K562 (cell line): ENCODE measurements around the gene CERCAM. TPM values are rescaled to one million over a fixed set of nuclear protein-coding genes. Genes with fewer than 3 reads are reported as not detected.

Experiments
- ATAC-seq: fragments of 200-7000 bp; cut with Tn5 transposase; 3 replicates; pipeline ENCODE4 v1.9.1; 2020; ENCODE audit warnings: moderate library complexity
- BruUV-seq: library from RNA; stranded (reverse); fragments of 400-500 nt; replicated peaks from 2 replicates; lab custom pipeline; 2021; lab: Mats Ljungman, UMichigan
- CTCF ChIA-PET: fragments of 300-600 bp; formaldehyde crosslinking; extraction: SDS; loops from one replicate; lab custom pipeline; 2021; ENCODE audit warnings: low intra/inter-chr PET ratio; lab: Yijun Ruan, JAX
- POLR2A ChIA-PET: fragments of 300-600, 350-650 bp; sonication (Branson Sonifier 250); formaldehyde crosslinking; extraction: SDS; loops from one replicate; lab custom pipeline; 2021; ENCODE audit warnings: antibody characterized with exemption, inconsistent platforms; lab: Yijun Ruan, JAX
- DNase-seq, 4 experiments: peaks; one replicate each; pipeline versions ENCODE4 v3.0.0 to v3.0.0-alpha.2; 2011 to 2018; ENCODE audit warnings: low spot score in 3 of 4, mixed read lengths in 3 of 4; ENCODE audit errors: extremely low read depth in 1 of 4
- FAIRE-seq: peaks from 2 replicates; lab custom pipeline; 2011; peaks lifted over from hg19 to GRCh38; lab: Jason Lieb, UNC
- H2AFZ ChIP-seq: 2 replicates; pipeline ENCODE4 v1.6.0; 2011; ENCODE audit warnings: low read depth, low read length, control low read depth, inconsistent platforms
- H3K27ac ChIP-seq: fragments of 200-600 bp; 3 replicates; pipeline ENCODE4 v1.8.0; 2011; ENCODE audit warnings: low read depth, mild to moderate bottlenecking, control low read depth, inconsistent platforms, low read length, moderate library complexity, mixed read lengths; ENCODE audit errors: extremely low read depth
- H3K27me3 ChIP-seq, 2 experiments: fragments of 300-600 bp in 1 of 2; 2 replicates in 1 of 2; 3 replicates in 1 of 2; pipeline versions ENCODE4 v1.6.0 to v1.8.0; 2011; ENCODE audit warnings: inconsistent platforms in 2 of 2, low read length in 2 of 2, mild to moderate bottlenecking in 1 of 2, mixed read lengths in 1 of 2, moderate library complexity in 1 of 2; ENCODE audit not compliant: control insufficient read depth in 2 of 2, insufficient read depth in 2 of 2
- H3K36me3 ChIP-seq: fragments of 300-600 bp; 3 replicates; pipeline ENCODE4 v1.8.0; 2011; ENCODE audit warnings: mild to moderate bottlenecking, low read length, inconsistent platforms; ENCODE audit not compliant: control insufficient read depth, insufficient read depth
- H3K4me1 ChIP-seq, 2 experiments: fragments of 200-600 bp in 1 of 2; replicated peaks in 1 of 2; 2 replicates in 1 of 2; 3 replicates in 1 of 2; pipeline versions ENCODE4 v1.5.1 to v1.8.0; 2011; ENCODE audit warnings: inconsistent platforms in 2 of 2, low read length in 2 of 2, mild to moderate bottlenecking in 1 of 2, mixed read lengths in 1 of 2, moderate library complexity in 1 of 2; ENCODE audit not compliant: control insufficient read depth in 2 of 2, insufficient read depth in 2 of 2
- H3K4me2 ChIP-seq: 2 replicates; pipeline ENCODE4 v1.6.1; 2011; ENCODE audit warnings: low read length, control low read depth, inconsistent platforms, mixed read lengths; ENCODE audit not compliant: insufficient read depth
- H3K4me3 ChIP-seq: fragments of 200-600 bp; sonication (generic), shearing (Covaris generic); 2 replicates; pipeline ENCODE4 v1.5.1; 2016; ENCODE audit warnings: control low read depth, inconsistent platforms
- H3K79me2 ChIP-seq: fragments of 200-600 bp; 3 replicates; pipeline ENCODE4 v1.8.0; 2011; ENCODE audit warnings: low read length, inconsistent platforms; ENCODE audit not compliant: control insufficient read depth, insufficient read depth
- H3K9ac ChIP-seq, 2 experiments: 2 replicates each; pipeline versions ENCODE4 v1.6.0 to v1.6.1; 2011; ENCODE audit warnings: low read depth in 2 of 2, low read length in 2 of 2, control low read depth in 1 of 2, inconsistent platforms in 1 of 2, mild to moderate bottlenecking in 1 of 2, mixed read lengths in 1 of 2; ENCODE audit not compliant: insufficient read depth in 1 of 2
- H3K9me1 ChIP-seq: one replicate; pipeline ENCODE4 v1.6.0; 2011; ENCODE audit warnings: inconsistent platforms, mild to moderate bottlenecking, low read length, moderate library complexity; ENCODE audit not compliant: control insufficient read depth, insufficient read depth
- H3K9me3 ChIP-seq: replicated peaks from 2 replicates; pipeline ENCODE4 v1.5.1; 2011; ENCODE audit warnings: low read depth, low read length, inconsistent platforms; ENCODE audit not compliant: control insufficient read depth, insufficient read depth
- H4K20me1 ChIP-seq: replicated peaks from 2 replicates; pipeline ENCODE4 v1.6.1; 2011; ENCODE audit warnings: low read length, inconsistent platforms, mixed read lengths; ENCODE audit not compliant: control insufficient read depth, insufficient read depth
- BCLAF1 ChIP-seq, 2 experiments: fragments of 450-650 bp in 1 of 2; IDR thresholded peaks; 2 replicates each; pipeline ENCODE4 v1.6.1; 2011 to 2017; ENCODE audit warnings: low read depth in 2 of 2, antibody characterized with exemption in 1 of 2, borderline replicate concordance in 1 of 2, low read length in 1 of 2, mild to moderate bottlenecking in 1 of 2, mixed read lengths in 1 of 2; ENCODE audit not compliant: control insufficient read depth in 1 of 2
- CBX1 ChIP-seq: sonication (generic); IDR thresholded peaks from 2 replicates; pipeline ENCODE4 v1.6.1; 2016; ENCODE audit warnings: antibody characterized with exemption, low read depth, mild to moderate bottlenecking
- EGR1 ChIP-seq: fragments of 450-650 bp; conservative IDR thresholded peaks from 2 replicates; pipeline ENCODE4 v1.6.1; 2017; ENCODE audit warnings: mild to moderate bottlenecking
- NBN ChIP-seq: fragments of 450-650 bp; IDR thresholded peaks from 2 replicates; pipeline ENCODE4 v1.6.1; 2016; ENCODE audit warnings: low read depth, mild to moderate bottlenecking
- PHF21A ChIP-seq: fragments of 450-650 bp; IDR thresholded peaks from 2 replicates; pipeline ENCODE4 v1.6.1; 2017; ENCODE audit warnings: low read depth, borderline replicate concordance
- SREBF1 ChIP-seq: fragments of 150-350 bp; IDR thresholded peaks from 2 replicates; pipeline ENCODE4 v1.6.1; 2014; ENCODE audit warnings: antibody characterized with exemption, low read depth, low read length, borderline replicate concordance
- USF1 ChIP-seq: sonication (generic); formaldehyde crosslinking; IDR thresholded peaks from 2 replicates; pipeline ENCODE4 v1.9.0; 2022; ENCODE audit warnings: mild to moderate bottlenecking, missing genetic modification reagents
- ZBED1 ChIP-seq: IDR thresholded peaks from 2 replicates; pipeline ENCODE4 v1.6.1; 2014
- ZC3H8 ChIP-seq: fragments of 450-650 bp; IDR thresholded peaks from 2 replicates; pipeline ENCODE4 v1.6.1; 2017
- ZFP91 ChIP-seq: sonication (generic); formaldehyde crosslinking; IDR thresholded peaks from 2 replicates; pipeline ENCODE4 v1.8.0; 2022; ENCODE audit warnings: mild to moderate bottlenecking, missing genetic modification reagents
- ZNF395 ChIP-seq: fragments of 200-800 bp; sonication (Bioruptor generic); IDR thresholded peaks from 2 replicates; pipeline ENCODE4 v1.6.1; 2017; ENCODE audit warnings: missing genetic modification characterization, missing compliant biosample characterization
- WGBS: fragments of 100-300 bp; shearing (Covaris generic); methylation state at CpG from one replicate; pipeline ENCODE4 v1.1.6; 2016; ENCODE audit warnings: low coverage, mixed read lengths; ENCODE audit not compliant: insufficient coverage; ENCODE audit errors: missing lambda C conversion rate; 5-methylcytosine and 5-hydroxymethylcytosine counted together
- in situ Hi-C: fragments of 300-500 bp; cut with MboI; formaldehyde crosslinking; loops from 4 replicates; pipeline ENCODE4 v1.15.0; 2018; ENCODE audit warnings: inconsistent platforms, mixed read lengths
- intact Hi-C: fragments of 100-400 bp; cut with micrococcal nuclease; formaldehyde crosslinking; loops from 2 replicates; pipeline ENCODE4 v1.14.2; 2022
- polyA plus RNA-seq, 8 experiments: library from polyadenylated mRNA; depleted of rRNA in 4 of 8; stranded (reverse) in 5 of 8; unstranded in 3 of 8; fragments of >200 nt; fragmentation: Nextera tagmentation in 2 of 8; fragmentation: Illumina TruSeq in 1 of 8; extraction: Ambion mirVana in 2 of 8; extraction: Trizol in 1 of 8; gene quantifications; 2 replicates each; pipeline versions ENCODE4 v1.2.1 to v1.2.3, GENCODE V29; 2011 to 2014; ENCODE audit warnings: inconsistent platforms in 1 of 8, missing spikeins in 1 of 8
- total RNA-seq, 7 experiments: library from RNA; depleted of rRNA in 6 of 7; stranded (reverse); fragments of >200 nt in 6 of 7; fragmentation: Illumina TruSeq in 2 of 7; extraction: Trizol in 2 of 7; gene quantifications; 2 replicates each; pipeline versions ENCODE4 v1.2.1 to v1.2.3, GENCODE V29; 2011 to 2021; ENCODE audit warnings: low replicate concordance in 1 of 7

CERCAM gene
- total and polyA plus RNA-seq, 9 of the 15 experiments (the other 6 are each of a cell fraction or from before 2014, with no cell fraction given) = 0.75 to 24.0 (median 18.0) TPM

DNA sequence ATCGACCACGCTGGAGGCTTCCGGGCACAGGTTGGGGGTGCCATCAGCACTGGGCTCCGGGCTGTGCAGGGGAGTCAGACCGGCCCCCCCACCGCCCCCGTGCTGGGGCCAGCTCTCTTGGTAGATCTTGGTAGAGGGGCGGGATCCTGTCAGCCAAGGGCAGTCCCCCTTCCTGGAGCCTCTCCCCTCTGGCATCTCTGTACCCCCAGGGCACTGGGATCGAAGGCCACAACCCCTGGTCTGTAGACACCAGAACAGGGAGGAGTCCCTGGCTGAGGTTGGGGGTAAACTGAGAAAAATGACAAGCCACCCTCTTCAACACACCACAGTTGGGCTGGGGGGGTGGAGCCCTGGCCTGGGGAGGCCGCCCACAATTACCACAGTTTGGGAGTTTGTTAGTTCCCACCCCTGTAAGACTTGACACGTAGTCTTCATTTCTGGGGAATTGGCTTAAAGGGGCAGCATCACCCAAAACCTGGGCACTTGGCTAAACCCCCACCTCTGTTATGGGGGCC lies 882 bp downstream of the CERCAM start:
- intact Hi-C loops = no loop called here
- DNase-seq (peak in 3 of 4 experiments; percentile 47), FAIRE-seq (no peak), ATAC-seq (peak; percentile 4; the same call in 1 of the 3 replicates)
- Histone ChIP-seq H2AFZ (peak overlapping the region; percentile 85), H3K27me3 (no peaks in the 10 kb centered on the region), H3K9me1 (no peaks in the 10 kb centered on the region), H3K4me2 (peak overlapping the region; percentile 81), H3K27ac (peak overlapping the region; percentile 67), H3K36me3 (peaks cover 6% of the 10 kb centered on the region; the same call in 1 of the 3 replicates), H3K9me3 (no peaks in the 10 kb centered on the region), H3K4me3 (peak overlapping the region; percentile 94), H3K79me2 (peaks cover 8% of the 10 kb centered on the region; the same call in 1 of the 3 replicates), H3K9ac (peak overlapping the region; percentile 74 to 98), H3K4me1 (peaks cover 15 to 47% of the 10 kb centered on the region in 2 experiments; a peak in 4 of 5 replicates), H4K20me1 (no peaks in the 10 kb centered on the region)
- in situ Hi-C loops = loop anchor here (10.0 kb wide), 1 partner anchor 293 kb away; no protein-coding TSS in a partner anchor
- POLR2A ChIA-PET = interaction anchor here (0.6 to 1.1 kb wide), 3 partner anchors 51 to 244 kb away, joined by 3 to 4 read pairs (median 4); partner anchors contain the start of gene URM1
- WGBS = 33% methylated on average over 8 of the region's 11 CpGs
- CTCF ChIA-PET = no interaction called here
- BruUV-seq = no TSS peak
- TF ChIP-seq CBX1 (no peak), EGR1 (peak; percentile 74), ZNF395 (no peak), PHF21A (no peak), ZBED1 (no peak), USF1 (CRISPR knock-in tag) (no peak), ZFP91 (CRISPR knock-in tag) (peak; percentile 86), ZC3H8 (no peak), SREBF1 (no peak), NBN (no peak), BCLAF1 (IDR thresholded peaks at IDR 0.05; ENCODE audit: borderline replicate concordance in 1 of 2, control insufficient read depth in 1 of 2, low read depth in 2 of 2, low read length in 1 of 2) (no peak)
